ENCODE measurements around the gene OR5K1.

OR5K1 gene

DNA sequence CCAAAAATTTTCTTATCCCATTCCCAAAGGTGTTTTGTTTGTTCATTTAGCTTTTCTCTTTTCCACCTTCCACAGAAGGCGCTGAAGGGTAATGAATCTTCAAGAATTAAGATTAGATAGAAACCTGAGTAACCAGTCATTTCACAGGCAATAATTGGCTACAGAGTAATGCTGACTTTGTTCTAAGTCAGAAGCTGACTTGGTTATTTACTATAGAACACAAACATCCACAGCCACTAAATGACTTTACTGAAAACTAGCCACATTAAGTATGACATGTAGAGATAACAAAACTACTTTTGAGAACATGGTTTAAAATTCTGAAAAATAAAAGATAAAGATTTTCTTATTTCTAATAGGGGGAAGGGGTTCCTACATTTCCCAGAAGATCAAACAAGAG is 51.9 kb downstream of the OR5K1 start:
- DNase-seq (ENCODE audit: low read depth in 3 of 3) = no peak

DNA sequence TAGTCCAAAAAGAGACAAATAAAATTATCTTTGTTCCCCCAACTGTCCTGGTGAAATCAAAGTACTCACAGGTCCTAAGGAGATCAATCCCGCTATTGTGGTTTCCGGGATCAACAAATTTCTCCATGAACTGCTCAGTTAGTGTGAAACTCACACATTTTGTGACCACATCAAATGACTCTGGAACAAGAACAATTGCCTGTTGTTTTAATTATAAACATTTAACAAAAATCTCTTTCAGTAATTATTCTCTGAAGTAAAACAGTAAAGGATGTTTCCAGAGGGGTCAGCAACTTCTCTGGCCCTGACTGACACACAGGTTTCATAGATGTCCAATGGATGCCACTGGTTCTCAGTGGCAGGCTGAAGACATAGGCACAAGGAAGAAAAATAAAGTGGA is 55.8 kb downstream of the OR5K1 start:
- no peak for DNase-seq (ENCODE audit: low read depth in 3 of 3)

- DNase-seq (ENCODE audit: low read depth in 3 of 3) = no peak
Measured at GRCh38 chr3:98519351-98519750, 56.4 kb downstream of the OR5K1 start.

DNA sequence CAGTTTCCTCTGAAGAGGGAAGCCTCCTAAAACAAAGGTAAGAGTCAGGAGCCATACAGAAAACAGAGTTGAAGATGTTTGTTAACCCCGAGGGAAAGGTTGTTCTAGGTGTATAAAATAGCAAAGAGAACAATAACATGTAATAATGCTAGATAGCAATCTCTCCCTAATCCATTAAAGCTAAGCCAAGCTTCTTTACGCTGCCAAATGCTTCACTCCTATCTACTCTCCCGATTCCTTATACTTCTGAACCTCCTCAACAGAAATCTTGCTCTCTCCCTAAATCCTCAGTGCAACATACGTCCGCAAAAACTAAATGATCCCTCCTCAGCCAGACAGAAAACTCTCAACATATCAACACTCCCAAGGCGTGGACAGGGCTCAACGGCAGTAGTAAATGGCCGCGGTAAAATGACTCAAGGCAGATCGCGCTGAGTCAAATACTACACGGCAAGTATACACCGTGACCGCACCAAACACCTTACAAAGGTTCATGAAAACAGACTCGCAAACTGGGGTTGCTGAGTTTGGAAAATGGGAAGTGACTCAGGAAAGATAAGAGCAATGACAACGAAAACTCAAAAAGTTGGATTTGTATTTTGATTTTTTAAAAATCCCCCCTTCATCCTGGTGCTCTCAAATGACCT is 59.0 kb downstream of the OR5K1 start:
- DNase-seq (ENCODE audit: low read depth in 3 of 3) = peak; percentile 28 to 53 (median 49)
